Measurements from ENCODE around the gene EPDR1. TPM values are rescaled to one million over a fixed set of nuclear protein-coding genes. Genes with fewer than 3 reads are reported as not detected.

Gene EPDR1
- total RNA-seq, 1 donor from 2014 or later: 39.3 TPM

GRCh38 chr7:37970211-37970610, 49.8 kb downstream of the EPDR1 start:
- DNase-seq (ENCODE audit: low read depth): no peak
- H3K4me3 ChIP-seq (ENCODE audit: low read depth, low read length): no peak overlapping the region
- no peak for TF ChIP-seq CTCF (conservative IDR thresholded peaks at IDR 0.05; ENCODE audit: low read depth, low read length)

GRCh38 chr7:37971491-37971890, 51.1 kb downstream of the EPDR1 start:
- H3K4me3 ChIP-seq (ENCODE audit: low read depth, low read length): no peak overlapping the region
- TF ChIP-seq CTCF (conservative IDR thresholded peaks at IDR 0.05; ENCODE audit: low read depth, low read length): no peak
- DNase-seq (ENCODE audit: low read depth): no peak

GRCh38 chr7:37973915-37974314, 53.5 kb downstream of the EPDR1 start:
- no peak overlapping the region for H3K4me3 ChIP-seq (ENCODE audit: low read depth, low read length)
- no peak for DNase-seq (ENCODE audit: low read depth)
- TF ChIP-seq CTCF (conservative IDR thresholded peaks at IDR 0.05; ENCODE audit: low read depth, low read length): no peak

GRCh38 chr7:37974711-37975110, 54.3 kb downstream of the EPDR1 start:
- DNase-seq (ENCODE audit: low read depth): no peak
- no peak overlapping the region for H3K4me3 ChIP-seq (ENCODE audit: low read depth, low read length)
- no peak for TF ChIP-seq CTCF (conservative IDR thresholded peaks at IDR 0.05; ENCODE audit: low read depth, low read length)

GRCh38 chr7:37977243-37977642, 56.8 kb downstream of the EPDR1 start:
- no peak for TF ChIP-seq CTCF (conservative IDR thresholded peaks at IDR 0.05; ENCODE audit: low read depth, low read length)
- no peak overlapping the region for H3K4me3 ChIP-seq (ENCODE audit: low read depth, low read length)
- DNase-seq (ENCODE audit: low read depth): no peak

- no peak overlapping the region for H3K4me3 ChIP-seq (ENCODE audit: low read depth, low read length)
- no peak for DNase-seq (ENCODE audit: low read depth)
- TF ChIP-seq CTCF (conservative IDR thresholded peaks at IDR 0.05; ENCODE audit: low read depth, low read length): no peak
Measured at GRCh38 chr7:37981664-37982063, 61.2 kb downstream of the EPDR1 start.

GRCh38 chr7:37982423-37982822, 62.0 kb downstream of the EPDR1 start:
- no peak overlapping the region for H3K4me3 ChIP-seq (ENCODE audit: low read depth, low read length)
- TF ChIP-seq CTCF (conservative IDR thresholded peaks at IDR 0.05; ENCODE audit: low read depth, low read length): no peak
- peak; percentile 38 for DNase-seq (ENCODE audit: low read depth)
